ENCODE measurements around the gene HIGD1A.

Gene HIGD1A

DNA sequence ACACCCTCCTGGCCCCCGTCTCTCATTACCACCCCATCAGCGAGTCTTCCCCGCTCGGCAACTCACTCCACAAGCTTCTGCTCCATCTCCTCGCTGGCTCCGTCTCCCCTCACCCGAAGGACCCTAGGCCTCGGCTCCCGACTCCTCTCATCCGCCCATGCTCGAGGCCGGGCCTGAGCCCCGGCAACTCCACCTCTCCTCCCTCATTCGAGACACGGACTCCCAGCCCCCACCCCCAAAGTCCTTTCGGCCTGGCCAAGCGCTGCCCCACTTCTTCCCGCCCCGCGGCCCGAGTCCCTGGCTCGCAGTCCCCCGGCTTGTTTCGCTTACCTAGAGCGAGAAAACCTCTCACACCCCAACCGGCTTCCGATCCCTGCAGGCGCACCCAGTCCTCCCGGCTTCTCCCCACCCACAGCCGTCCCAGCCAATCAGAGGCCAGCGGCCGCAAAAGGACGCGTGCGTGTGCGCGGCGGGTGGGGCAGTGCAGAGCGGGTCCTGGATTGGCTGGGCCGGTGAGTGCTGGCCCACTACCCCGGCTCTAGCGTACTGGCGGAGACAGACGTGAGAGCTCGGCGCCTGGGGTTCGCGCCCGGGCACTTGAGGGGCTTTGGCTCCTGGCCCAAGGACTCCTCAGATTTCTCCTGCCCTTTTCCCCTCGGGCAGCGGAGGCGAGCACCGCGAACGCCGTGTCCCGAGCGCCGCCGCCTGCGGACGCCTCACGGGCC, at the start of gene HIGD1A:
Gene HIGD1A, minus strand, starts transcription at position 385 of the 725 bp plus-strand sequence. CDS start 10,237 bp downstream, outside the sequence.
- DNase-seq (ENCODE audit: low read depth) = peak; percentile 94

DNA sequence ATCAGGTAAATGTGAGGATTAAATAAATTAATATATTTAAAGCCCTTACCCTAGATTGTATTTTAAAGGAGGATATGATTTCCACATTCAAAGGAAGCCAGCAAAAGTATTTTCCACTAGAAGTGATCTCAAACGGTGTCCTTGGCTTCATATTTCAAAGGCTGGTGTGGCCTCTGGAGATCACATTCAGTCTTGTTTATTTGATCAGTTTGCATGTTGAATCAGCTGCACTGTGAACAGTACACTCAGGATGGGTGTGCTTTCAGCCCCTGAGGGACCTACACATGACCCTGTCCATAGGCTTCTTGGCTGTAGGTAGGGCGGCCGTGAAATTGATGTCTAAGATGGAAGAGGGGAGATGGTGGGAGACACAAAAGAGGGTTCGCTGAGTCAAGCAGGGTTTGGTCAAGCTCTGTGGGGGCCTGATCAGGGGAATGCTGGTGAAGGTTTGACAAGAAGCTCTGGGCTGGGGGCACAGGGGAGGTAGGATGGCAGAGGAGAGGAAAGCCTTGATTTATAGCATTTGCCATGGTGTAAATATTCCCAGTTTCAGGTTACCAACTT, 49.5 kb upstream of the HIGD1A start:
- no peak for DNase-seq (ENCODE audit: low read depth)

GRCh38 chr3:42853056-42853455, 48.8 kb upstream of the HIGD1A start:
- no peak for DNase-seq (ENCODE audit: low read depth)

- DNase-seq (ENCODE audit: low read depth) = no peak
Measured at GRCh38 chr3:42852441-42852840, 48.2 kb upstream of the HIGD1A start.

DNA sequence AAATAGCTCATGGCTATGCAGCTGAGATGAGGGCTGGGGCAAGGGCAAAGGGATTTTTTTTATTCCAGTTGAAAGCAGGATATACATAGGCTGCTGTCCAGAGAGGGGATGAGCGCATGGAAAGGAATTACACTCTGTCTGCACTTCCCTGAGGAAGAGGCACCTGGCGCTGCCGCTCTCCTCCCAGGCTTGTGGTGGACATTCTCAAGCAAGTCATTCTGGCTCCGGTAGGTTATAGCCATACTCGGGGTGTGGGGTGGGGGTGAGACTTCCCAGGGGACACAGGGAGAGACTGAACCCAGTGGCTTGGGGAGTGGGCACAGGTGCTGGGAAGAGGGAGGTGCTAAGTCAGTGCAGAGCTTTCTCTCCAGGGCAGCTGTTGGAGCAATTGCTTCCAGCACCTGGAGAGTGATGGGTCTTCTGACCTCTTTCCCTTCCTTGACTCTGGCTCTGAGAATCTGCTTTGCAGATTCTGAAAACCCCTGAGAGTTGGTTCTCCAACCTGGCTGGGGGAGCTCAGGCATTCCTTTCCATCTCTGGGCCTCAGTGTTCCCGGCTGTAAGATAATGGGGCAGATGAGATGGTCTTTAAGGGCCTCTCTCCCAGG, 47.0 kb upstream of the HIGD1A start:
- DNase-seq (ENCODE audit: low read depth) = no peak

DNA sequence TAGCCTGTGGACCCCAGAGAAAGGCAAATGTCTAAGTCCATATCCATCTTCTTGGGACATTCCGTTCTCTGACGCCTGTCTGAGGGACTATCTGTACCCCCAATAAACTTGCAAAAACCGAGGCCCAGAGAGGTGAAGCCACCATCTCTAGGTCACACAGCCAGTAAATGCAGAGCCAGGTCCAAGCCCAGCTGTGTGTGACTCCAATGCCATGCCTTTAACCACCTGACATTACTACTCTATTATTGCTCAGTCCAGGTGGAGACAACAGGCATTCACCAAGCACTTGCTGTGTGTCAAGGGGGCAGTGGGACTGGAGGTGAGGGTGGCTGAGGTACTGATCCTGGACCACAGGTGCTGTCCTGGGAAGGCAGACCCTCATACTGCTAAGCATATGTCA, 46.0 kb upstream of the HIGD1A start:
- DNase-seq (ENCODE audit: low read depth) = no peak

DNA sequence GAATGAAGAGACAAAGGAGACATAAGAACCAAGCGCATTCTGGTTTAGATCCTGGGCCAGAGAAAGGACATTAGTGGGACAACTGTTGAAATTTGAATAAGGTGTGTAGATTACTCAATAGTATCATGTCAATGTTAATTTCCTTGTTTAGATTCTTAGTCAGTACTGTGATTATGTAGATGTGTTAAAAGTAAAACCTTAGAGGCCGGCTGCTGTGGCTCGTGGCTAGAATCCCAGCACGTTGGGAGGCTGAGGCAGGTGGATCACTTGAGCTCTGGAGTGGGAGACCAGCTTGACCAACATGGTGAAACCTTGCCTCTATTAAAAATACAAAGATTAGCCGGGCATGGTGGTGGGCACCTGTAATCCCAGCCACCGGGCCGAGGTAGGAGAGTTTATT, 44.7 kb upstream of the HIGD1A start:
- DNase-seq (ENCODE audit: low read depth) = no peak

GRCh38 chr3:42847731-42848130, 43.4 kb upstream of the HIGD1A start:
- peak; percentile 46 for DNase-seq (ENCODE audit: low read depth)

- DNase-seq (ENCODE audit: low read depth) = no peak
Measured at GRCh38 chr3:42846685-42847522, 42.6 kb upstream of the HIGD1A start.

DNA sequence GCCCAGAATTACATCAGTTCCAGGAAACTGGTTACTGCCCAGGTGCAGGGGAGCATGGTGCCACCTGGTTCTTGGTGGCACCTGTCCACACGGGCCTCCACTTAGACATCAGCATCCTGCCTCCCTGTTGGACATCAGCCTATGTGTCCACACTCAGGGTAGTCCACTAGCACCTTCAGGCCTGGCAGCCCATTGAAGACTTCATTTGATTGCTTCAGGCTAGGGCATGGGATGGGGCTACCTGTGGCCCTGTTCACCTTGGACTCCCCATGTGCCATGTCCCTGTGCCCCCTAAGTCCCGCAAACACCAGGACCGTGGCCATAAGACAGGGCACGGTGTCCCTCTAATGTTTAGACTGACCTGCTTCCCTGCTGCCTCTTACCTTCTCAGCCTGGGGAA, 40.5 kb upstream of the HIGD1A start:
- no peak for DNase-seq (ENCODE audit: low read depth)

GRCh38 chr3:42844412-42844713, 40.1 kb upstream of the HIGD1A start:
- DNase-seq (ENCODE audit: low read depth) = no peak

- DNase-seq (ENCODE audit: low read depth) = no peak
Measured at GRCh38 chr3:42843713-42844411, 39.6 kb upstream of the HIGD1A start.

GRCh38 chr3:42841332-42841731, 37.0 kb upstream of the HIGD1A start:
- DNase-seq (ENCODE audit: low read depth) = no peak

GRCh38 chr3:42839616-42840015, 35.3 kb upstream of the HIGD1A start:
- peak; percentile 68 for DNase-seq (ENCODE audit: low read depth)

DNA sequence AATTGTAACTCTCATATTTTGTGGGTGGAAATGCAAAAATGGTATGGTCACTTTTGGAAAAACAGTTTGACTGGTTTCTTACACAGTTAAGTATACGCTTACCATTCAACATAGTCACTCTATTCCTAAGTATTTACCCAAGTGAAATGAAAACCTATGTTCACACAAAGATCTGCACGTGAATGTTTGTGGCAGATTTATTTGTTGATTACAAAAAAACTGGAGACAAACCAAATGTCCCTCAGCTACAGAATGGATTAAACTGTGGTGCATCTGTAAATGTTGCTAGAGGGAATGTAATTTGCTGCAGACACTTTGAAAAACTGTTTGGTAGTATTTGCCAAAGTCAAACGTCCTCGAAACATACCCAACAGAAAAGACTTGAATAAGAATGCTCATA, 34.3 kb upstream of the HIGD1A start:
- no peak for DNase-seq (ENCODE audit: low read depth)

DNA sequence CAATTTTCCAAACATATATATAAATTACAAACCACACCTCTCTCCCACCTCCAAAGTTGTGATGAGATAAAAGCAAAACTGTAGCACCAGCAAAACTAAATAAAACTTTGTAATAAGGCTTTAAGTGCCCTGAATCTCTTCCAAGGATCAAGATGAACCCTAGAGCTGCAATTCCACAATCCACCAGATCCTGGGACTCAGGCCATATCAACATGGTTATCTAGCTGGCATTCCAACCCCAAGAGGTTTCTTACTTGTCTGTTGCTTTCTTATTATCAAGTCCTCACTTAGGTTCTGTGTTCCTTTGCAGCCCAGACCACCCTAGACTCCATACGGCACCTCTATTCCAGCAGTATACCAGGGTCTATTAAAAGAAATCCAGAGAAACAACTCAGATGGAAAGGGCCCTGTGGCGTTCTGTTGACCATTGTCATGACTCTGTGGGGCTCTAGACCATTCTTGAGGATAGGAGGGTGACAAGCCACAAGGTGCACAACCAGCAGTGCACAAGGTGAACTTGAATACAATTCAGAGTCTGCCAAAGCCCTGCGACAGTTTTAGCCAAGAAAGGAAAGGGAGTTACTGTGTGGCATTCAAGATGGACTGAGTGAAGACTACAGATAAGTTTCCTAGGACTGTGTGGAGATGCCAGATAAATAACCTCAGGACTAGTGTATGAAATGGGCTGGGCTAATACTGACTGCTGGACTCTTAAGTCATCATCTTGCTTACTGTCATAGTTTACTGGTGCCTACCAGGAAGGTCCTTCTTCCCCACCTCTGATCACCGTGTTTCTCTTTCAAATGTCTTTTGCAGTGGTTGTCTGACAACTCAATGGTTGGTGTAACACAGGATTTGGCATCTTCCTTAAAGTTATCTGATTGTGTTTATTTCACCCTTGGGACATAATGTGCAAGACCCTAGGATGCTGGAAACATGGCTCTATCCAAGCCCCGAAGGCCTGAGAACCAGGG, 32.1 kb upstream of the HIGD1A start:
- no peak for DNase-seq (ENCODE audit: low read depth)

DNA sequence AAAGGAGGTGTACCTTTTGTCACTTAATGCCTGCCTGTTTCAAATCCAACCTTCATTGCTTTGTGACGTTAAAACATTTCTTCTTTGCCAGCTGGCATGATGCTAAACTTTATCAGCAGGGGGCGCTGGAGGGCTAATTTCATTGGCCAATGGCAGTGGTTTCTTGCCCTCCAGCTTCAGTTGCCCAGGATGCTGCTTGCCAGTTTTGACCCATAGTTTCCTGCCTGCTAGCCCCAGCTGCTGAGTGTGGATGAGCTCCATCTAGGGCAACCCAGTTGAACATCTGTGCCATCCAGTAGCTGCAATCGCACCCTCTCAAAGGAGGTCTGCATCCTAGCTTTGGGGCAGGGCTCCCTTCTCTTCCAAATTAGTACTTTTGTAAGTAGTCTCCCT, 27.0 kb upstream of the HIGD1A start:
- peak; percentile 66 for DNase-seq (ENCODE audit: low read depth)

DNA sequence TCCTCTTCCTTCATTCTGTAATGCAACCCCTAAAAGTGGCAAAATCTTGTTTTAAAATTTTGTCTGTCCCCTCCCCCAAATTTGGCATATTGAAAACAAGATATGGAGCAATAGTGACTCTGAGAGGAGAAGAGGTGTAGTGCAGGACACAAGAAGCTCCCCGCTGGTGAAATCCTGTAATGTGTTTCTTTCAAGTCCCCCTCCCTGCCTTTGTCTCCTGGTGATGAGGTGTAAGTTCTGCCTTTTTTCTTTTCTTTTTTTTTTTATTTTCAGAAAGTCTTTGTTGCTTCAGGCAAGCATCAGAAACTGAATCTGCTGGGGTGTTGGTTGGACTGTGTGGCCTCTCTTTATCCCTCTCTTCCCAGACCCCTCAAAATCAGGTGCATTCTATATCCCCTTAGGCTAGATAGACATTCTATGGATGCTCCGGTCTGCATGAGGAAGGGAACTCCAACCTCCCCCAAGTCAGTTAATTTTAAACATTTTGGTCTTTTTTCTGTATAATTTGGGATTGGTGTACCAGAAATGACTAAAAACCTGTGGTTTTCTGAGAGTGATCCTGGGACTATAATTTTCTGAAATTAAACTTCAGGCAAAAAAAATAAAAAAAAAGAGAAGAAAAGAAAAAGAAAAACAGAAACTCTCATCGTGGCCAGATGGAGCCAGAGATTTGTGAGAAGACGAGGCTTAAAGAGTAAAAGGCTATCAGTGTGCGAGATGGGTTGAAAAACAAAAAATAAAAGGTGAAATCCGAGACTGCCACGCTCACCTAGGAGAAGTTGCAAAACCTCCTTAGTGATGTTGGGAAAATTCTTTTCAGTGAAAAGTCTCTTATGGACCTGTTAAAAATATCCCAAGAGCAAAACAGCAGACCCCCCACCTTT, 26.4 kb upstream of the HIGD1A start:
- no peak for DNase-seq (ENCODE audit: low read depth)

GRCh38 chr3:42829628-42830436, 25.5 kb upstream of the HIGD1A start:
- no peak for DNase-seq (ENCODE audit: low read depth)

All from EH (cell line).